HG02798 (cell line): ENCODE data around the gene NUP210L.
A peak's percentile ranks its signal among the peaks of the same experiment; 100 is the strongest.

Source experiments
- ATAC-seq: cut with Tn5 transposase; IDR thresholded peaks from one replicate; pipeline ENCODE4 v1.9.1; 2021; ENCODE audit warnings: mild to moderate bottlenecking; ENCODE audit not compliant: unreplicated experiment, poor library complexity

NUP210L gene

DNA sequence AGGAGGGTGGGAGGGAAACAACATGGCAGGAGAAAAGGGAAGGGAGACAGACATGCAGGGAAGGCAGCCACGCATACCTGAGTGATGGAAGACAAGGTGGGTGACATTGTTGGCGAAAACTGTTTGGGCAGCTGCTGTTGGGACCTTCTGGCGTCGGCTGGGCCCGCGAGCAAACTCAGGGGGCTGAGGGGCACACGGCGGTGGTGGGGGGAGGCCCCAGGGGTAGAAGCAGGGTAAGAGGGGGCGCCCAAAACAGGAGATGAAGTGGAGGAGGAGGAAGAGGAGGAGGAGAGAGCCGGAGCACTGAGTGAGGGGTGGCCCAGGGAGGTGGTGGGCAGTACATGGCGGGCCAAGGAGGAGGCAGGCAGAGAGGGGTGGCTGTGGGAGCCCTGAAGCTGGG is 203.7 kb downstream of the NUP210L start:
- ATAC-seq: no peak

DNA sequence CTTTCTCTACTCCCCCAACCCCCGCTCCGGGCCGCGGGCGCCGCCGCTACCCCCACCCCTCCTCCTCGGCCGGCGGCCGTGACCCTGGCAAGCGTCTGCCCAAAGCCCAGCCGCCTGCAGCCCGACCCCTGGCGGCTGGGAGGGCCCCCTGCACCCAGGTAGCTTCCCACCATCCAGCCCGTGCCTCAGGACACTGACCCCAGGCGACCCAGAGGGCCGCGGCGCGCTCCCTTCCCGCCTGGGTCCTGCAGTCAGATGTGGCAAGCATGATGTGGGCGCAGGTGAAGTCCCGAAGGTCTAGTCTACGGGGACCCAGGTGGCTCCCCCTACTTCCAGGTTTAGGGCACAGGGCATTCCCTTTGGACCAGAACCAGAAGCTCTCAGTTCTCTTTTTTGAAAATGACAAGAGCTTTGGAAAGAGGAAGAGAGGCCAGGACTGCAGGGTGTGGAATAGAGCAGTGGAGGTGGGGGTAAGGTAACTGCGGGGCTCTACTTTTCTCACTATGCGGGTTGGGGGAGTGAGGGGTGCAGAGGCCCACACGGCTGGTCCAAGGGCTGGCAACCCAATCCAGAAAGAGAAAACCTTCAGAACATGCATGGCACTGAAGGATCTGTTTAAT is 208.1 kb downstream of the NUP210L start, which contains the start of gene DENND4B:
Gene DENND4B, minus strand, starts transcription at position 97 of the 620 bp plus-strand sequence. CDS start 2,344 bp downstream, outside the sequence.
- ATAC-seq: peak; percentile 73

DNA sequence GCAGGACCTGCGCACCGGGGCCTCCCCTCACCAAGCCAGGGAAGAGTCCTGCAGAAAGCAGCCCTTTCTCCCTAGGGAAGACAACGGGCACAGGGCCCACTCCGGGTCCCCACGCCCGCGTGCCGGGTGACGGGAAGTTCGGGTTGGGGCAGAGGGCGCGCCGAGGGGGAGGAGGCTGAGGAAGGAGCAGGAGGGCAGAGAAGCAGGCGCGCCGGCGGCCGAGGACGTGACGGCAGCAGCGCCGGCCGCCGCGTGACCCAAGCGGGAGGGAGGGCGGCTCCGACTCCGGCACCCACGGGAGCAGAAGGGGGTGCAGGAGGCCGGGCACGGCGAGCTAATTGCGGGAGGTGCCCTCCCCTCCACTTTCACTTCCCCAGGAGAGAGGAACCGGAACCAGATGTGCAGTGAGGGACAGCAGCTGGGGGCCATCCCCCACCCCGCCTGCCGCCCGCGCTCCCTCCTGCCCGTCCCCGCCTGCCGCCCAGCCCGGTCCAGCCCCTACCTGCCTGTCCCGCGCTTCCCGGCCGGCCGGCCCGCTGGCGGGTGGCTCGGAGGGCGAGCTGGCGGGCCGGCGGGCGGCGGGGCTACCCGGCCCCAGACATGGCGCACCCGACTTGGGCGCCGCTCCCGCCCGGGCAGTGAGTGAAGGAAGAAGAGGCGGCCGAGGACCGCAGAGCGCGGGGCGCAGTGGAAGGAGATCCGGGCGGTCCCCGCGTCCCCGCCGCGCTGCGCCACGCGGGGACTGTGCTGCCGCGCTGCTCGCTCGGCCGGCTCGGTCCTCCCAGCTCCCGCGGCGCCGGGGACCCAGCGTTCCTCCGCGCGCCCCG is 208.9 kb downstream of the NUP210L start:
- peak; percentile 77 for ATAC-seq

DNA sequence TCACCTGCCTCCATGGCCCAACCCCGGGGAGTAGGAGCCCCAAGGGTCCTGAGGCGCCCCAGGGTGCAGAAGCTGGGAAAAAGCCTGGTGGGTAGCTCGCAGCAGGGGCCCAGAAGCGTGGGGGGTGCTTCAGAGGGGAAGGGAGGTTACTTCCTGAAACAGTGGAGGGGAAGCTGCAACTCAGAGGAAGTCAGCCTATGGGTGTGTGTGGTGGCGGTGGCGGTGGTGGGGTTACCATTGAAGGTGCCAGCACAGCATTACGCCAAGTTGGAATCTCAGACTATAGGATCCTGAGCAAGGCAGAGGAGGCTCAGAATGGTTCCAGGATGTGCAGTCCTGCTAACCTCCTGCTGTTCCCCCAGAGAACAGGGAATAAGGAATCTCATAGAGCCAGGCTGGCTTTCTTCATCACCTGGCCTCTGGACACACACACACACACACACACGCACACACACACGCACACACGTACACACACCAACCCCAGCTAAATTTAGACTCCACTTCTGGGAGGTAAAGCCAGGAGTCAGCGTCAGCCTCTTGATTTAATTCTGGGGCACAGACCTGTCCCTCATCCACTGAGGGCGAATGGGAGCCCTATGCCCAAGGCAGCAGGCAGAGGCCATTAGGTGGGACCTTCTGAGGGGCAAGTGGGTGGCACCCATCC is 209.6 kb downstream of the NUP210L start:
- no peak for ATAC-seq

DNA sequence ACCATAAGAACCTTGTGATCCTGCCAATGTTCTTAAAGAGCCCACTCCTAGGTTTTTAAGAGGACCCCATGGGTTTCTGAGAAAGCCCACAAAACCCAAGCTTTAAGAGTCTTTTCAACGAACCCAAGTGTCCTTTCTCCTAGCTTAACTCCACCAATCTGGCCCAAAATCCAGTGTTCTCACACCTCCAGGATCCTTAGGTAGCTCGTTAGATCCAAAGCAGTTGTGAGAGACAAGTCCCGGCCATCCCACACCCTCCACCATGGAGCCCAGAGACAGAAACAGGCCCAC is 210.1 kb downstream of the NUP210L start:
- no peak for ATAC-seq

DNA sequence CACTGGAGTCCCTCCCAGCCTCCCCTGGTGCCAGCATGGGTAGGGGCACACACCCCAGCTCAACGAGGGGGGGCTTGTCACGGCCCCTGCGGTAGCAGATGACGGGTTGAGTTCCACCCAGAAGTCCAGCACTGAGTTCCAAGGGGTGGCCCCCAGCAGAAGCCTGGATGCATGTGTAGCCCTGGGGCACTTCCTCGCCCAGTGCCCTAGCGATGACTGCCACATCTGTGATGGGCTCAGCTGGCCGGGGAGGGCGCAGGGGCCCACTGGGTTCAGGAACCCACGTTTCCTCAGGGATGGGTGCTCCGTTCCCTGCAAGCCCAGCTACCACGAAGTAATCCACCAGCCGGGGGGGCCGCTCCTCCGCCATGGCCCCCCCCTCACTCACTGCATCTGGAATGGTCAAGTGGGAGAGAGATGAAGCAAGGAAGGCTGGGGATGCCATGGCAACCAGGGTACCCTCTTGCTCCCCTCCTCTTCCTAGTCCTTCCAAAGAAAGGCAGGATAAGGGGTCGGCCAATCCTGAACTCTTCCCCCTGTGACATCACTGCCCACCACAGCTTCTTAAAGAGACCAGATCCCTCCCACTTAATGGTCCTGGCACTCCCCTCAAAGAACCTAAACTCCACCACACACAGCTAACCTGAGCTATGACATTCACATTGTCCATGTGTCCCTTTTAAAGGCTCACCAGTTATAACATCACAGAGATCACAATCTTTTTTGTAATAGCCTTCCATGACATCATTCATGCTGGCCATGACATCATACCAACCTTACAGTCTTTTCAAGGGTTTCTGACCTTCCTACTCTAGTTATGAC is 210.7 kb downstream of the NUP210L start:
- no peak for ATAC-seq

DNA sequence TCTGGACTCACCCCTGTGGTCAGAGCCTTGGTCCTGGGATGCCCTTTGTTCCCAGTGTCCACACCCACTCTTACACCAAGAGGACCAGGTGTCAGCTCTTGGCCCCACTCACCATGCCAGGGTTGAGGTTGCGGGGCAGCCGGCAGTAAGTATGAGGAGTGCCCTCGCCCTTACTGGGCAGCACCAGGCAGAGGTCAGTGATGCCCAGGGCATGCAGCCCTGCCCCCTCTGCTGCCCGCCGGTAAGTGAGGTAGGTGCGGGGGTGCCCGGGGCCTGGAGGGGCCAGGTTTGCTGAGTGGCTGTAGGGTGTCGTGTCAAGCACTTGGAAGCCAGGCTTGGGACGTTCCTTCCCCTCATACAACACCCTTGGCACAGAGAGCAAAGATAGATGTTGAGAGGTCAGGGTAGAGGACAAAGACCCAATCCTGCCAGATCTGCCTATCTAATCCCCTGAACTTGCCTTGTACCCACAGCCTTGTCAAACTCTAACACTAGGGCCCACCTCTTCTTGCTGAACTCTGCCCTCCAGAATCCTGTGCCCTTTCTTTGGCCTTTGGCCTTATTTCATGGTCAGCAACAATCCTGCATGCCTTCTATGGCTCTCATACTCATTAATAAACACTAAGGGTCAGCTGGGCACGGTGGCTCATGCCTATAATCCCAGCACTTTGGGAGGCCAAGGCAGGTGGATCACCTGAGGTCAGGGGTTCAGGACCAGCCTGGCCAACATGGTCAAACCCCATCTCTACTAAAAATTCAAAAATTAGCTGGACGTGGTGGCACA is 211.9 kb downstream of the NUP210L start:
- no peak for ATAC-seq
